OCI-LY7 (cell line): Measurements from ENCODE around the gene TPM1. TPM values are rescaled to one million over a fixed set of nuclear protein-coding genes. Genes with fewer than 3 reads are reported as not detected.

Source experiments
- BruUV-seq: library from RNA; stranded (reverse); fragments of 400-500 nt; replicated peaks from 2 replicates; lab custom pipeline; 2021; lab: Mats Ljungman, UMichigan
- CTCF ChIA-PET: fragments of 300-600 bp; sonication (Branson Sonifier 250); formaldehyde crosslinking; loops from one replicate; lab custom pipeline; 2022; ENCODE audit warnings: antibody characterized with exemption; ENCODE audit not compliant: unreplicated experiment; lab: Charles Lee
- POLR2A ChIA-PET: fragments of 300-600 bp; sonication (Branson Sonifier 250); formaldehyde crosslinking; loops from one replicate; lab custom pipeline; 2022; ENCODE audit warnings: antibody characterized with exemption; lab: Charles Lee
- DNase-seq: peaks from one replicate; pipeline ENCODE4 v3.0.0-alpha.2; 2015; ENCODE audit warnings: low spot score
- H2AFZ ChIP-seq: fragments of 200-600 bp; sonication (generic), shearing (Covaris generic); 2 replicates; pipeline ENCODE4 v1.6.1; 2014; ENCODE audit warnings: mild to moderate bottlenecking, antibody characterized with exemption, low read length, moderate library complexity
- H3K27ac ChIP-seq: fragments of 200-600 bp; sonication (generic); 2 replicates; pipeline ENCODE4 v1.5.1; 2014; ENCODE audit warnings: mixed run types, low read depth, mild to moderate bottlenecking, moderate library complexity, low read length, inconsistent platforms; ENCODE audit not compliant: poor library complexity, severe bottlenecking
- H3K36me3 ChIP-seq: fragments of 200-600 bp; sonication (generic); 2 replicates; pipeline ENCODE4 v1.6.1; 2014; ENCODE audit warnings: mild to moderate bottlenecking, antibody characterized with exemption, low read length, moderate library complexity, mixed read lengths; ENCODE audit not compliant: insufficient read depth
- H3K4me1 ChIP-seq: fragments of 200-600 bp; sonication (generic); 2 replicates; pipeline ENCODE4 v1.5.1; 2014; ENCODE audit warnings: mild to moderate bottlenecking, low read length; ENCODE audit not compliant: insufficient read depth, poor library complexity, severe bottlenecking
- H3K4me2 ChIP-seq: fragments of 200-600 bp; sonication (generic); 2 replicates; pipeline ENCODE4 v1.6.1; 2014; ENCODE audit warnings: mild to moderate bottlenecking, low read length
- H3K4me3 ChIP-seq: fragments of 200-600 bp; sonication (generic); 2 replicates; pipeline ENCODE4 v1.5.1; 2014; ENCODE audit warnings: mild to moderate bottlenecking, low read depth, low read length; ENCODE audit not compliant: poor library complexity, severe bottlenecking
- H3K79me2 ChIP-seq: fragments of 200-600 bp; sonication (generic); 2 replicates; pipeline ENCODE4 v1.6.1; 2016; ENCODE audit warnings: low read depth, mild to moderate bottlenecking, low read length, moderate library complexity, mixed read lengths; ENCODE audit not compliant: insufficient read depth
- H3K9me2 ChIP-seq: fragments of 200-600 bp; sonication (generic); 2 replicates; pipeline ENCODE4 v1.6.1; 2016; ENCODE audit warnings: mild to moderate bottlenecking, low read length, mixed read lengths; ENCODE audit not compliant: insufficient read depth
- H3K9me3 ChIP-seq: fragments of 200-600 bp; sonication (generic); 2 replicates; pipeline ENCODE4 v1.6.1; 2014; ENCODE audit warnings: mild to moderate bottlenecking, mixed run types, low read length, mixed read lengths
- H4K20me1 ChIP-seq: fragments of 200-600 bp; sonication (generic); 2 replicates; pipeline ENCODE4 v1.6.1; 2014; ENCODE audit warnings: mild to moderate bottlenecking, antibody characterized with exemption, low read length, moderate library complexity, mixed read lengths; ENCODE audit not compliant: insufficient read depth
- CTCF ChIP-seq: fragments of 200-600 bp; sonication (generic); conservative IDR thresholded peaks from 2 replicates; pipeline ENCODE4 v1.5.1; 2014; ENCODE audit warnings: mild to moderate bottlenecking, antibody characterized with exemption, low read length, moderate library complexity, mixed read lengths
- EZH2phosphoT487 ChIP-seq: fragments of 200-600 bp; sonication (generic); IDR thresholded peaks from 2 replicates; pipeline ENCODE4 v1.6.1; 2018; ENCODE audit warnings: low read depth, borderline replicate concordance, mild to moderate bottlenecking, mixed run types, antibody characterized with exemption, low read length, moderate library complexity, mixed read lengths
- intact Hi-C: fragments of 100-400 bp; cut with micrococcal nuclease; formaldehyde crosslinking; loops from one replicate; pipeline ENCODE4 v1.10.0; 2022; ENCODE audit not compliant: unreplicated experiment
- total RNA-seq, 2 experiments: library from RNA; depleted of rRNA in 1 of 2; stranded (reverse); fragments of >200 nt in 1 of 2; shearing (Covaris generic) in 1 of 2; gene quantifications; 2 replicates each; pipeline ENCODE4 v1.2.3, GENCODE V29; 2014 to 2022

Gene TPM1
- total RNA-seq, 2 experiments from 2014 or later, result 19.3 to 19.9 TPM

- no peaks in the 10 kb centered on the region for H3K36me3 ChIP-seq
- H3K4me3 ChIP-seq, result no peak overlapping the region
- no peak overlapping the region for H3K27ac ChIP-seq
- TF ChIP-seq EZH2phosphoT487, result no peak
- no peak for TF ChIP-seq CTCF
- intact Hi-C loops, result no loop called here
- no peaks in the 10 kb centered on the region for H4K20me1 ChIP-seq
- BruUV-seq, result no TSS peak
- no peaks in the 10 kb centered on the region for H3K79me2 ChIP-seq
- H3K4me1 ChIP-seq, result no peaks in the 10 kb centered on the region
- no peaks in the 10 kb centered on the region for H3K9me2 ChIP-seq
- POLR2A ChIA-PET, result no interaction called here
- no peak overlapping the region for H3K4me2 ChIP-seq
- H2AFZ ChIP-seq, result no peak overlapping the region
- CTCF ChIA-PET, result no interaction called here
- no peaks in the 10 kb centered on the region for H3K9me3 ChIP-seq
- DNase-seq, result no peak
Measured at GRCh38 chr15:63020128-63020527, 22.4 kb upstream of the TPM1 start.

- Histone ChIP-seq H3K36me3 (no peaks in the 10 kb centered on the region), H3K4me3 (no peak overlapping the region), H2AFZ (no peak overlapping the region), H3K9me2 (no peaks in the 10 kb centered on the region), H3K79me2 (no peaks in the 10 kb centered on the region), H3K9me3 (no peaks in the 10 kb centered on the region), H3K4me1 (no peaks in the 10 kb centered on the region), H4K20me1 (no peaks in the 10 kb centered on the region), H3K4me2 (no peak overlapping the region), H3K27ac (no peak overlapping the region)
- TF ChIP-seq CTCF (no peak), EZH2phosphoT487 (no peak)
- intact Hi-C loops, result no loop called here
- ChIA-PET POLR2A (no interaction called here), CTCF (no interaction called here)
- no peak for DNase-seq
- no TSS peak for BruUV-seq
Measured at GRCh38 chr15:63020759-63021430, 21.7 kb upstream of the TPM1 start.

- Histone ChIP-seq H3K4me1 (no peaks in the 10 kb centered on the region), H3K4me3 (no peak overlapping the region), H3K27ac (no peak overlapping the region), H3K9me3 (no peaks in the 10 kb centered on the region), H2AFZ (no peak overlapping the region), H3K36me3 (no peaks in the 10 kb centered on the region), H3K79me2 (no peaks in the 10 kb centered on the region), H3K9me2 (no peaks in the 10 kb centered on the region), H4K20me1 (no peaks in the 10 kb centered on the region), H3K4me2 (no peak overlapping the region)
- ChIA-PET CTCF (no interaction called here), POLR2A (no interaction called here)
- no TSS peak for BruUV-seq
- TF ChIP-seq EZH2phosphoT487 (no peak), CTCF (no peak)
- intact Hi-C loops, result no loop called here
- no peak for DNase-seq
Measured at GRCh38 chr15:63022181-63022580, 20.4 kb upstream of the TPM1 start.
